OCI-LY3 (cell line): ENCODE data around the gene KDM5B.

ENCODE experiments used
- CTCF ChIP-seq: fragments of 200-600, 300-600 bp; sonication (generic); IDR thresholded peaks from 2 replicates; pipeline ENCODE4 v1.5.1; 2014; ENCODE audit warnings: antibody characterized with exemption, low read length, low read depth
- EZH2phosphoT487 ChIP-seq: fragments of 200-600 bp; shearing (Covaris generic); IDR thresholded peaks from 2 replicates; pipeline ENCODE4 v1.6.1; 2018; ENCODE audit warnings: antibody characterized with exemption, mixed run types, low read depth

GRCh38 chr1:202680586-202681352 is 127.5 kb downstream of the KDM5B start:
- TF ChIP-seq CTCF (no peak), EZH2phosphoT487 (no peak)
